Measurements from ENCODE around the gene CX3CL1.
"Not testable (repeated sequence)": the region's sequence is repeated elsewhere in the genome, so short reads cannot be mapped to it uniquely, and the experiment has no call there.

CX3CL1 gene

DNA sequence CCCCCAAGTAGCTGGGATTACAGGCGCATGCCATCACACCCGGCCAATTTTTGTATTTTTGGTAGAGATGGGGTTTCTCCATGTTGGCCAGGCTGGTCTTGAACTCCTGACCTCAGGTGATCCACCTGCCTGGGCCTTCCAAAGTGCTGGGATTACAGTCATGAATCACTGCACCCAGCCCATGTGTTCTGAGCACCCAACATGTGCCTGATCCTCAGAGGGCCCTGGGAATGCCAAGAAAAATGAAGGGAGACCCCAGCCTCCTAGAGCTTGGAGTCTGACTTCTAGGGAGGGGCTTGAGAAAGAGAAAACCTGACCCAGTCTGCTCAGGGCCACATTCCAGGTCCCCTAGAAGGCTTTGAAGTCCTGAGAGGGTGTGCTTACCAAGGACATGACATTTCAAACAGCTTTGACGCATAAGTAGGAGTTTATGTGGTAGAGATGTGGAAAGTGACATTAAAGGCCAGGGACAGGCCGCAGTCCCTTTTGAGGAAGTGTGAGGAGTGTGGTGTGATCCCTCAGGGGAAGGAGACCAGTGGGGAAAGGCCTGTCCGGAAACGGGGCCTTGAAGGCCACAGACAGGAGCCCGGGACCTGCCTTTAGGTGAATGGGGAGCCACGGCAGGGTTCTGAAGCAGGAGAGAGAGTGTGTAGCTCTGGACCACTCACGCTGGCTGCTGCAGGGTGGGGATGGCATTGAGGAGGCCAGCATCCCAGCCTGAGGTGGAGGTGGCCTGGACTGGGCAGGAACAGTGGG, 14.8 kb upstream of the CX3CL1 start:
- DNase-seq (ENCODE audit: low read depth): no peak

DNA sequence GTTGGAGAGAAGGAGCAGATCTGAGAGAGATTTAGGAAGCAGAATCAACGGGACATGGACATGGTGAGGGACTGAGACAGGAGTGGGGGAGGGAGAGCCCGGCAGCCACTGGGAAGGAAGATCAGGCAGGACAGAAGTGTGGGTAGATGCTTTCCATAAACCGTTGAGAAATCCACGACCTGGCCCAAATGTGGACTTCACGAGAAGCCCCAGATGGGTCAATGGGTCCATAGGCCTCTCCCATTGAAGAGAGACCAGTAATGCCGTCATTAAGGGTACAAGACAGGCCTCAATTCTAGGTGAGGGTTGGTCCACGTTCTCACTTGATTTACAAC, 14.2 kb upstream of the CX3CL1 start:
- DNase-seq (ENCODE audit: low read depth): no peak

DNA sequence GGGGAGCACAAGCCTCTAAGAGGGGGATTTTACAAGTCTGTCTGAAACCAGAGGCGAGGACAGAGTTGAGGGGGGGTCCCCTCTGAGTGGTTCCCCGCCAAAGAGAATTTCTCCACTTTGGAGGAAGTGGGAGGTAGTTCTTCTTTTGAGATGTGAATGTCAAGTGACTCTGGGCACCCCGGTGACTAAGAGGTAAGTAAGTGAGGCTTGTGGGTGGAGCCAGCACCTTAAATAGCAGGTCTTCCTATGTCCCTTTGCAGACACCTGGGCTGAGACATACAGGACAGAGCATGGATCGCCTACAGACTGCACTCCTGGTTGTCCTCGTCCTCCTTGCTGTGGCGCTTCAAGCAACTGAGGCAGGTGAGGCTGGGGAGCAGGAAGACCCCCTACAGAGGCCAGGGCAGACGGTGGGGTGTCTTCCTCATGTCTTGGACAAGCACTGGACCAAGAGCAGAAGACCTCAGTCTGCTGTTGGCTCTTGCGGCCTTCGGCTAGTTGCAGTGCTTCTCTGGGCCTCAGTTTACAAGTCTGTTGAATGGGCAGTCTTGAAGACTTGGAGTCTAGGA, 13.7 kb upstream of the CX3CL1 start, which contains the start of gene CCL22:
TSS of gene CCL22 (plus strand) at position 257 of the 569 bp plus-strand sequence. CDS start at position 291, 34 bp downstream.
- no peak for DNase-seq (ENCODE audit: low read depth)

DNA sequence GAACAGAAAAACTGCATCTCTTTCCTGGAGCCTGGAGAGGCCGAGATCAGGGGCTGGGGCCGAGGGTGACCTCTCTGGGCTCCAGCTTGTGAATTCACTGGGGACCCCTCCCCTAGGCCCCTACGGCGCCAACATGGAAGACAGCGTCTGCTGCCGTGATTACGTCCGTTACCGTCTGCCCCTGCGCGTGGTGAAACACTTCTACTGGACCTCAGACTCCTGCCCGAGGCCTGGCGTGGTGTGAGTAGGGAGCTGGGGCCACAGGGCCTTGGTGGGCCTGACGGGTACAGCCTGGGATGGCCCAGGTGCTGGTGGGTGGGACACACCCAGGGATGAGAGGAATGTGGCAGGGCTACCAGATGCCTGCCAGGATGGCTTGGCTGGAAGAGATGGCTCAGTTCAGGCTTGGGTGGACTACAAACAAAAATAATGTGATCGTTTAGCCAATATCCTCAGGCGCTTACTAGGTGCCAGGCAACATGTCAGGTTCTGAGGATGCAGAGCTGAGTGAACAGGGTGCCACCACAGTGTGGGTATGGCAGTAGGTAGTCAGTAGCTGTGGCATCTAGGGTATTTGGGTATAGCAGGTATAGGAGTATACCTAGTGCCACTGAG, 11.9 kb upstream of the CX3CL1 start:
- no peak for DNase-seq (ENCODE audit: low read depth)

DNA sequence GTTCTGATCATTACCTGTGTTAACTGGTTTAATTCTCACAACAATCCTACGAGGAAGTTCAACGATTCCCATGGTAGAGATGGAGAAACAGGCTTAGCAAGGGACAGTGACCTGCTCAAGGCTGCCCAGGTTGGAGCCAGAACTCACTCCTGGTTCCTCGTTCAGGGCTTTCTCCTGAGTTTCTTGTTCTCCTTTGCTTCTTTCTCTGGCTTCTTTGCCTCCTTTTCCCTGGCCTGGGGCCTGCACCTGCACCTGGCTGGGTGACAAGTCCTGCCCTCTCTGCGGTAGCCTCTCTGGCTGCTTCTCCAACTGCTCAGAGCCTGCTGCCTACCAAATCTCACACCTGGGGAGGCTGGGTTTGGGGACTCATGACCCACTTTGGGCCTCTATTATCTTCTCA, 10.9 kb upstream of the CX3CL1 start:
- no peak for DNase-seq (ENCODE audit: low read depth)

DNA sequence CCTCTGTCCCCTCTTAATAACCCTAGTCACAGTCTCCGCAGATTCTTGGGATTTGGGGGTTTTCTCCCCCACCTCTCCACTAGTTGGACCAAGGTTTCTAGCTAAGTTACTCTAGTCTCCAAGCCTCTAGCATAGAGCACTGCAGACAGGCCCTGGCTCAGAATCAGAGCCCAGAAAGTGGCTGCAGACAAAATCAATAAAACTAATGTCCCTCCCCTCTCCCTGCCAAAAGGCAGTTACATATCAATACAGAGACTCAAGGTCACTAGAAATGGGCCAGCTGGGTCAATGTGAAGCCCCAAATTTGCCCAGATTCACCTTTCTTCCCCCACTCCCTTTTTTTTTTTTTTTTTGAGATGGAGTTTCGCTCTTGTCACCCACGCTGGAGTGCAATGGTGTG, 8.1 kb upstream of the CX3CL1 start:
- no peak for DNase-seq (ENCODE audit: low read depth)

DNA sequence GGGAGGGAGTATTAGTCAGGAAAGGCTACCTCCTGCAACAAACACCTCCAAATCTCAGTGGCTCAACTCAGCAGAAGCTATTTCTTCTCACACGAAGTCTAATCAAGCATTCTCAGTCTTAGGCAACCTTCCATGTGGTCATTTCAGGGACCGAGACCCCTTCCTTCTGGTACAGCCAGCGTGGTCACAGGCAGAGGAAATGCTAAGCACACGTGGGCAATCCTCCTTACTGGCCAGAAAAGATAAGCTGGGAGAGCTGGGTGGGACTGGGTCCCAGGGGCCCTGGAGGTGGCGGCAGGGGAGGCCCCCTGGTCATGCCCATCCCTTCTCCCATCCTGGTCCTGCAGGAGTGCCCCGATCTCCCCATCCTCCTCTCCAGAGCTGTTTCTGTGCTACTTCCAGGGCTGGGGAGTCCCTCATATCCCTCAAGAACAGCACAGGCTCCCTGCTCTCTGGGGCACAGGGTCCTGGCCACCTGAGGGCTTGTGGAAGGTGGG, 5.7 kb upstream of the CX3CL1 start:
- no peak for DNase-seq (ENCODE audit: low read depth)

DNA sequence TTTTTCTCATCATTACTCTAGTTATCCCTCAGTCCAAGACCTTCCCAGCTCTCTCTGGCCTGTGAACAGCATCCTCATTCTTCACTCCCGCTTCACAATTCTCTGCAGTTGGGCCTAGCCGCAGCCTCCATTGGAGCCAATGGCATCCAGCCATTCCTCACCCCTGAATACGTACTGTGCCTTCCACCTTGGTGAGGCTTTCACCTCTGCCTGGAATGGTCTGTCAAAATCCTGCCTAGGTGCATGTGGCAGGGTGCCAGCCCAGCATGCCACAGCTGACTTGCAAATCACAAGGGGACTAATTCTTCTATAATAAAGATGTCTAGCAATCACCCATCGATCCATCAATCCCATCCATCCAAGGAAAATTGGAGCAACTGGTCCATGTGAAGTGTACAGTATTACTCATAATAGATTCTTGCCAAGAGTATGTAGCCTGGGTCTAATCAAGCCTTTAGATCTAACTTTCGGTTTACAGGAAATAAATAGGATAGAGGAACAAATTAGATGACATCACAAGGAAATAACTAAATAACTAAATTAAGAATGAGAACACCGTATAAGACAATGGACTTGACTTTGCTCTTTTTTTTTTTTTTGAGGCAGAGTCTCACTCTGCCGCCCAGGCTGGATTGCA, 5.1 kb upstream of the CX3CL1 start:
- DNase-seq (ENCODE audit: low read depth): no peak

DNA sequence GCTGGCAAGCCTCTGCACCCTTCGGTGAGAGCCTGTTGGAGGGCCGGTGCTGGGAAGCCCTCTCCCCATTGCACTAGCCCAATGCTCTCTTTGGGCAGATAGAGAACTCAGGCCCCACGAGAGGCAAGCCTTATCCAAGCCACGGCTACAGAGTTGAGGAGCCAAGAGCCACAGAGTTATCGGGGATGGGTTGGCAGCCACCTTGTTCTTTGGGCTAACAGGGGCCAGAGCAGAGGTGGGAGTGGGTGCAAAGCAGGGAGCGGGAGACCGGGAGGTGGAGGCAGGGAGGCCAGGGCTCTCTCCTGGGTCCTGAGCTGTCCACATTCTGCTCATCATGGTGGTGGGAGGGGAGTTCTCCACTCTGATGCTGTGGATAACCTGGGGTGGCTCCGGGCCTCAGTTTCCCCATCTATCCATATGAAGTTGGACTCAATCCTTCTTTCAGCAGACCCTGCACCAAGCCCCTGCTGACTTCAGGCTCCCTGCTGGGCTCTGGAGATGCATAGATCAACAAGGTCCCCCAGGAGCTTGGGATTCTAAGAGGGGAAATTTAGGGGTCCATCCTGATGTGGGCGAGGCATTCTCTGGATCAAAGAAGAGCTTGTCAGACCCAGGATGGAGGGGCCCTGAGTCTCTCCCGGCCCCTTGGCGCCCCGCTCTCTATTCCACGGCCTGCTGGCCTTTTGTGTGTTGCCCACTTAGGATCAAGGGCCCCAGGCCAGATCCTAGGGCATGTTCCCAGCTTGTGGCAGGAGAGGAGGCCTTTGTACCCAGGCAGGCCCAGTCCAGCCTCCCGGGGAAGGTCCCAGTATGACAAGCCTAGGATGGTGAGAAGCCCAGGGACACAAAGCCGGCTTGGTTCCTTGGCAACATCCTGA, 557 bp upstream of the CX3CL1 start:
- no peak for DNase-seq (ENCODE audit: low read depth)

DNA sequence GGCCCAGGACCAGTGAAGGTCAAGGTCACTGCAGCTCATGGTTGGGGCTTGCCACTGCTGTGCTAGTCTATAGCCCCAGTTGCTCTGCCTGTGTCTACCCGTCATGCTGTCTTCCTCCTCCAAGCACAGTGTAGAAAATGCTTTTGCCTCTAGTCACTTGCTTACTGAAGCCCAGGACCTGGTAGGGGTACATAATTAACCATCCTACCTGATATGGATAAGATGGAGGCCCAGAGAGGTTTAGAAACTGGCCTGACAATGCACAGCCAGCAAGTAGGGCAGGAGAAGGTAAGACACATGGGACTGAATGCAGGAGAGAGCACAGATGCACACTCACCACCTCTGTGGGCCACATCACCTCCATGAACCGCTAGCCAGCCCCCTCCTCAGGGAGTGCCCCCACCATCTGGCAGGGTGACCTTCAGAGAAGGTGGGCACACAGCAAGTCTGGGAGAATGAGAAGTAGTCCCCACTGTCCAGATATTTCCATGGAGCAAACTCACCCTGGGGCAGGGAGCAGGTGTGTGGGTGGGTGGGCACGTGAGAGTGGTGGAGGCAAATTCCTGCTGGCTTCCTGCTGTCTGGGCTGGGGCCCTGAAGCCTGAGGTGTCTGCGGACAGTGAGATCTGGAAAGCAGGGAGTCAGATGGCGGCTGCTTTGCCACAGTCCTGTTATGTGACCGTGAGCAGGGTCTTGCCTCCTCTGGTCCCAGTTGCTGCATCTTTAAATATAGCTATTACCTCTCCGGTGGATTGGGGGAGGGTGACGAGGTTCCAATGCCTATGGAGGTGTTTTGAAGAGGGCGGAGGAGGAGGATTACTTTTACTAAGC, 1.0 kb downstream of the CX3CL1 start:
- DNase-seq (ENCODE audit: low read depth): no peak

DNA sequence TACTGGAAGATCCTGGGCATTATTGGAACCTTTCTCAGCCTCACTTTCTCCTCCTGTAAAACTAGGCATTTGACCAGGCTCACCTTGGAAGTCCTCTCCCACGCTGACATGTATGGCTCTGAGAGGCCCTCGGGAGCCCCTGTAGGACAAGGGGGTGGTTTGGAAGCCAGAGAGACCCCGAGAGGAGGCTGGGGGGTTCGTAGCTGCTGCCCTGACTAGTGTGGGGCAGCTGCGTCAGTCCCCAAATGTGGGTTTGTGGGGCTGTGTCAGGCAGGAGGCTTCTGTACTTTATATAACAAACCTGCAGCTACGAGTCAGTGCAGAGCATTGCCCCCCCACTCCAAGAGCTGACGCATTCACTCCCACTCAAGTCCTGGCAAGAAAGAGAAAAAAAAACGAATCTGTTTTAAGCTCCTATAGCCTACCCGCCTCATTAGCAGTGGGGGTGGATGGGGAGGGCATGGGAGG, 1.8 kb downstream of the CX3CL1 start:
- no peak for DNase-seq (ENCODE audit: low read depth)

DNA sequence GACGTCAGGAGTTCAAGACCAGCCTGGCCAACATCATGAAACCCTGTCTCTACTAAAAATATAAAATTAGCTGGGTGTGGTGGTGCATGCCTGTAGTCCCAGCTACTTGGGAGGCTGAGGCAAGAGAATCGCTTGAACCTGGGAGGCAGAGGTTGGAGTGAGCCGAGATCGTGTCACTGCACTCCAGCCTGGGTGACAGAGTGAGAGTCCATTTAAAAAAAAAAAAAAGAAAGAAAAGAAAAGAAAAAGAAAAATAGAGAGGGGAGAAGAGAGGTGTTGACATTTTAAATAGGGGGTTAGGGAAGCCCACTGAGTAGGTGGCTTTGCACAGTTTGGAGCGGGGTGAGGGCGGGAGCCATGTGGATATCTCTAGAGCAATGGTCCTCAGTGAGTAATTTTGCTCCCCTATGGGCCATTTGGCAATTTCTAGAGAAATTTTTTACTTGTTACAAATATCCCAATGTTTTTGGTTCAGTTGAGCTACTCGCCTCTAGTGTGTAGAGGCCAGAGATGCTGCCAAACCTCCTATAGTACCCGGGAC, 2.7 kb downstream of the CX3CL1 start:
- not testable (repeated sequence) for DNase-seq (ENCODE audit: low read depth)

DNA sequence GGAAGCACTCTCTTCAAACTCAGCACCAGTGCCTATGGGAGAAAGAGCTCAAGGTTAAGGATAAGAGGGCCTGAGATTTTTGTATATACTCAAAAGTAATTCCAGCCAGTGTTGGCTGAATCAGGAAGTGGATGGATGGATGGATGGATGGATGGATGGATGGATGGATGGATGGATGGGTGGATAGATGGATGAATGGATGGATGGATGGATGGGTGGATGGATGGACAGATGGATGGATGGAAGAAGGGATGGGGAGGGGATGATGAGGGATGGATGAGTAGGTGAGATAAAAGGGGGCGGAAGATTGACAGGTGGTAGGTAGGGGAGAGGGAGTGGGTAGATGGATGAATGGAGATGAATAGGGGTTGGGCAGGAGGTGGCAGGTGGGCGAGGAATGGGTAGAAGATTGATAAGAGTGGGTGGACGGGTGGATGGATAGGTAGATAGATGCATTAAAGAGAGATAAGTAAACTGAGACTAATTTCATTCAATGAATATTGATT, 4.1 kb downstream of the CX3CL1 start:
- DNase-seq (ENCODE audit: low read depth): no peak

DNA sequence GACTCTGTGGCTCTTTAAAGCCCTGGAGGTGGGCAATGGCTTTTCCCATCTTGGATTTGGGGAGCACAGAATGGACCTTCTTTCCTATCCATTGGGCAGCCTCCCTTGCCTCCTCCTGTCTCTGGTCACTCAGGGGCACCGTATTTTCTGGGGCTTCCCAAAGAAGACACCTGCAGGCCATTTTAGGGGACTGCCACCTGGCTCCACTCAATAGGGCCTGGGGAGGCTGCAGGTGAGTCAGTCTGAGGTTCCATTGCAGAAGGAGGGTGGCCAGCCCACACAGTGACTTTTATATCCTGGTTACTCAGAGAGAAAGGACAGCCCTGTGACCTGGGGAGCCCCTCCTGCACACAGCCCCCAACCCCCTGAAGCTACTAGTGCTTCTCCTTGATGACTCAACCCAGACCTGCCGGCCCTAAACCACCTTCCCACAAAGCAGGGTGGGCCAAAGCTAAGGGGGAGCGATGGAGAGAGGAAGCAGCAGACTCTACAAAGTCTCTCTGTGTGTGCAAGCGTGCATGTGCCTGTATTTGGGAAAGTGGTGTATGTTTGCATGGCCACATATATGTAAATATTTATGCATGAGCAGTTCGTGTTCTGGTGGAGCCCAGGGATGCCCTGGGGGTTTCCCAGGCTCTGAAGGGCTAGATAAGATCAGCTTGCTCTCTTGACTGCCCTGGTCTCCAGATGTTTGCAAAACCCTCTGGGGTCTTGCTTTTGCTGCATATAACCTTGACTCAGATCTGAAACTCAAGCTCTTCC, 5.0 kb downstream of the CX3CL1 start:
- no peak for DNase-seq (ENCODE audit: low read depth)

DNA sequence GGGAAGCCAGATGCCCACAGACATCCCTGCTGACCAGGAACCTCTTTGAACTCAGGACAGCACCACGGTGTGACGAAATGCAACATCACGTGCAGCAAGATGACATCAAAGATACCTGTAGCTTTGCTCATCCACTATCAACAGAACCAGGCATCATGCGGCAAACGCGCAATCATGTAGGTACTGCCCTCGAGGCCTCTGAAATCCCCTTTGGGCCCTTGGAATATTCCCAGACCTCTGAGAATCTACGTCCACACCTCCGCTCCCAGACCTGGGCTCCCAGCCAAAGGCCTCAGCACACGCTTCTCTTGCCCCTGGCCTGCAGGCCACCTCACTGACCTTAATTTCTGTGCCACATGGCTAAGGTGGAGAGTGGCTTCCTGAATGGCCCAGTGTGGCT, 7.3 kb downstream of the CX3CL1 start:
- DNase-seq (ENCODE audit: low read depth): no peak

DNA sequence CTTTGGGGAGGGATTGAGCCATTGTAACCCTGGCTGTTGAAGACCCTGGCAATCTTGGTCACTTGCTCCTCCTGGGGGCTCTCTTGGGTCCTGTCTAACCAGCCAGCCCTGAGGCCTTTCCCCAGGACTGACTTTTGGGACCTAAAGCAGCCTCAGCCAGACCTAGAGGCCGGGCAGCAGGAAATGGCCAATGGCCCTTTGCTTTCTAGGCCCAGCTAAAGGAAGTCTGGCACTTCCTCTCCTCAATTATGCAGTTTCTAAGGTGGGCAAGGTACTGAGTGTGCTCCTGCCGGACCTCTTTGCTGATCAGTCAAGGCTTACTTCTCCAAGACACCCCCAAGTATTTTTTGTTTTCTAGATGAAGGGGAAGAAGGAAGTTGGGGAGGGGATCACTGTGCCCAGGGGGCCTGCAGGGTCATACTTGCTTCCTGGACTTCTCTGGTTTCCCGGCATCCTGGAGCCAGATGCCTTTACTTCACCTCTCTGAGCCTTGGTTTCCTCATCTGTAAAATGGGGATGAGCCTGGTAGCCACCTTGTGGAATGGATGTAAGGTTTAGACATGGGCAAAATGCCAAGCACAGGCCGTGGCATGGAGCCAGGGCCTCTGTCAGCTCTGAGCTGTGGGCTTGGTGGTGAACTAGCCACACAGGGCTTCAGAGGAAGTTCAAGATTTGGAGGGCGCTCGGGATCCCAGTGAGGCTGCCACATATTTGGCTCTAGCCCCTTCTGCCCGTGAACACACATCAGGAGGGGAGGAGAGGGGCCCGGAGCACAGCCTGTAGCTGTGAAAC, 8.6 kb downstream of the CX3CL1 start:
- DNase-seq (ENCODE audit: low read depth): no peak

DNA sequence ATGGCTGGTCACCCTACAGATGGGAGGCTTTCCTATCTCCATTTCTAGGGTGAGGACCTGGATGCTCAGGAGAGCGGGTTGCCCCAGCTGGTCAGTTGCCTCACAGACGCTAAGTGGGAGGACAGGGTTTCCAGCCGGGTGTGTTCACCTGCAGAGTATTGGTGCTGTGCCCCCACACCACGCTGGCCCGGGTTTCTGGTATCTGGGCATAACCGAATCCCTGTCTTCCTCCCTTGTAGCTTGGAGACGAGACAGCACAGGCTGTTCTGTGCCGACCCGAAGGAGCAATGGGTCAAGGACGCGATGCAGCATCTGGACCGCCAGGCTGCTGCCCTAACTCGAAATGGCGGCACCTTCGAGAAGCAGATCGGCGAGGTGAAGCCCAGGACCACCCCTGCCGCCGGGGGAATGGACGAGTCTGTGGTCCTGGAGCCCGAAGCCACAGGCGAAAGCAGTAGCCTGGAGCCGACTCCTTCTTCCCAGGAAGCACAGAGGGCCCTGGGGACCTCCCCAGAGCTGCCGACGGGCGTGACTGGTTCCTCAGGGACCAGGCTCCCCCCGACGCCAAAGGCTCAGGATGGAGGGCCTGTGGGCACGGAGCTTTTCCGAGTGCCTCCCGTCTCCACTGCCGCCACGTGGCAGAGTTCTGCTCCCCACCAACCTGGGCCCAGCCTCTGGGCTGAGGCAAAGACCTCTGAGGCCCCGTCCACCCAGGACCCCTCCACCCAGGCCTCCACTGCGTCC, 9.7 kb downstream of the CX3CL1 start:
- DNase-seq (ENCODE audit: low read depth): no peak
